Measurements from ENCODE around the gene SH3PXD2B. TPM values are rescaled to one million over a fixed set of nuclear protein-coding genes. Genes with fewer than 3 reads are reported as not detected.
"Not testable (repeated sequence)": the region's sequence is repeated elsewhere in the genome, so short reads cannot be mapped to it uniquely, and the experiment has no call there.

Gene SH3PXD2B
- polyA plus RNA-seq, 3 donors = 0.19 to 0.77 (median 0.31) TPM

DNA sequence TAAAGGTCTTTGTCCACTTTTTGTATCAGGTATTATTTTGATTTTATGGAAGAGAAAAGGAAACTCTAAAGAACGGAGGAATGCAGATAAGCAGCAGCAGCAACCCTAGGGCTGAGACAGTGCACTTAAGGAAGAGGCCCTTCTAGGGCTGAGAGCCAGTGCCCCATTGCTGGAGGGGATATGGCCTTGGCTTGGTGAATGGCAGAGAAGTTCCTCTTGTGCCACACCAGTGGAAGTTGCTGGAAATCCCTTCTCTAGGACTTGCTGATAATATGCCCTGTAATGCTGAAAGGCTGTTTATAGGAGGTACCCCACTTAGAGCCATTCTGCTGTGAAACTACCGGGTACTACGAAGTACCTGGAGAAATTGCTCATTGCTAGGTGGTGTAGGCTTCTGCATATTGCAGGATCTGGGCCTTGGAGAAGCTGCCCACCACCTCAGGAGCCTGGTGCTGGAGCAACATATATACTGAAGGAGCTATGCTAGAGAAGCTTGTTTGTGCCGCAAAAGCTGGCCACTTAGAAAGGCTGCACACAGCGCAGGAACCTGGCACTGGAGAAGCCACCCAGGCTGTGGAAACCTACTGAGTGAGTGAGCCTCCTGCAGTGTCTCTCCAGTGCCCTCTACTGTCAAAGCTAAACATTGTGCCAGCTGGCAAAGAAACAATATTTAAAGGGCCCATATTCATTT is 161.1 kb downstream of the SH3PXD2B start:
- peak; percentile 57 to 71 (median 70) for DNase-seq
- H3K4me3 ChIP-seq (replicated peaks in 1 of 3; ENCODE audit: low read depth in 2 of 3, low read length in 3 of 3) = no peak overlapping the region
- H3K36me3 Mint-ChIP-seq = no peaks in the 10 kb centered on the region
- H3K27me3 Mint-ChIP-seq (ENCODE audit: low read depth in 3 of 3) = peaks cover 1 to 8% (median 5%) of the 10 kb centered on the region in 3 donors
- H3K79me2 ChIP-seq (ENCODE audit: insufficient read depth, low read length) = no peaks in the 10 kb centered on the region
- no peak overlapping the region for H2AFZ ChIP-seq (ENCODE audit: insufficient read depth, low read depth, low read length, poor library complexity, severe bottlenecking)
- no peak overlapping the region for H3K27ac Mint-ChIP-seq
- H3K36me3 ChIP-seq (replicated peaks in 1 of 2; ENCODE audit: control insufficient read depth in 1 of 2, insufficient read depth in 2 of 2, low read length in 2 of 2) = no peaks in the 10 kb centered on the region
- TF ChIP-seq CTCF (IDR thresholded peaks at IDR 0.05) = peak; percentile 90
- no peak overlapping the region for H3K4me3 Mint-ChIP-seq
- H3K4me1 ChIP-seq (ENCODE audit: control insufficient read depth in 1 of 2, insufficient read depth in 2 of 2, low read length in 2 of 2) = peaks cover 4% of the 10 kb centered on the region in 2 donors
- H3K9me3 Mint-ChIP-seq = no peaks in the 10 kb centered on the region
- 18% methylated on average over 5 of the region's 5 CpGs for WGBS (ENCODE audit: insufficient coverage)
- H3K27ac ChIP-seq (ENCODE audit: low read depth in 1 of 2, low read length in 2 of 2) = no peak overlapping the region
- no peak overlapping the region for H3K9ac ChIP-seq (ENCODE audit: insufficient read depth, low read length, poor library complexity, severe bottlenecking)
- H3K4me2 ChIP-seq (replicated peaks; ENCODE audit: extremely low read depth, low read length, poor library complexity, severe bottlenecking) = no peak overlapping the region
- peaks cover 6% of the 10 kb centered on the region for H3K4me1 Mint-ChIP-seq
- H3K27me3 ChIP-seq (ENCODE audit: control insufficient read depth in 2 of 2, insufficient read depth in 2 of 2, low read length in 2 of 2) = no peaks in the 10 kb centered on the region
- H4K20me1 ChIP-seq (ENCODE audit: insufficient read depth, low read length) = no peaks in the 10 kb centered on the region
- H3K9me3 ChIP-seq (replicated peaks in 1 of 2; ENCODE audit: control insufficient read depth in 1 of 2, insufficient read depth in 1 of 2, low read length in 2 of 2) = no peaks in the 10 kb centered on the region
- intact Hi-C loops (cut with micrococcal nuclease) = loop anchor here (5.0 kb wide), 2 partner anchors 191 to 381 kb away; no protein-coding TSS in a partner anchor

DNA sequence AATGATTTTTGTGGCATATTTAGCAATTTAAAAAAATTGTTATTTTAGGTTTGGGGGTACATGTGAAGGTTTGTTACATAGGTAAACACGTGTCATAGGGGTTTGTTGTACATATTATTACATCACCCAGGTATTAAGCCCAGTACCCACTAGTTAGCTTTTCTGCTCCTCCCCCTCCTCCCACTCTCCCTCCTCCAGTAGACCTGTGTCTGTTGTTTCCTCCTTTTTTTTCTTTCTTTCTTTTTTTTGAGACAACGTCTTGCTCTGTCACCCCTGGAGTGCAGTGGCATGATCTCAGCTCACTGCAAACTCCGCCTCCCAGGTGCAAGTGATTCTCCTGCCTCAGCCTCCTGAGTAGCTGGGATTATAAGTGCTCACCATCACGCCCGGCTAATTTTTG is 162.5 kb downstream of the SH3PXD2B start:
- not testable (repeated sequence) for H3K9me3 ChIP-seq (replicated peaks in 1 of 2; ENCODE audit: control insufficient read depth in 1 of 2, insufficient read depth in 1 of 2, low read length in 2 of 2); H3K9ac ChIP-seq (ENCODE audit: insufficient read depth, low read length, poor library complexity, severe bottlenecking); H3K27ac ChIP-seq (ENCODE audit: low read depth in 1 of 2, low read length in 2 of 2); H3K4me3 Mint-ChIP-seq; H3K9me3 Mint-ChIP-seq; H3K36me3 Mint-ChIP-seq; H4K20me1 ChIP-seq (ENCODE audit: insufficient read depth, low read length); H3K4me3 ChIP-seq (replicated peaks in 1 of 3; ENCODE audit: low read depth in 2 of 3, low read length in 3 of 3); H3K4me2 ChIP-seq (replicated peaks; ENCODE audit: extremely low read depth, low read length, poor library complexity, severe bottlenecking); H3K27me3 ChIP-seq (ENCODE audit: control insufficient read depth in 2 of 2, insufficient read depth in 2 of 2, low read length in 2 of 2); H2AFZ ChIP-seq (ENCODE audit: insufficient read depth, low read depth, low read length, poor library complexity, severe bottlenecking); DNase-seq; H3K4me1 Mint-ChIP-seq; H3K36me3 ChIP-seq (replicated peaks in 1 of 2; ENCODE audit: control insufficient read depth in 1 of 2, insufficient read depth in 2 of 2, low read length in 2 of 2); H3K4me1 ChIP-seq (ENCODE audit: control insufficient read depth in 1 of 2, insufficient read depth in 2 of 2, low read length in 2 of 2); H3K79me2 ChIP-seq (ENCODE audit: insufficient read depth, low read length)
- intact Hi-C loops (cut with micrococcal nuclease) = loop anchor here (5.0 kb wide), 2 partner anchors 190 to 380 kb away; no protein-coding TSS in a partner anchor
- H3K27ac Mint-ChIP-seq = peak overlapping the region in 1 of 7 donors; percentile 27
- peaks cover 4 to 11% (median 7%) of the 10 kb centered on the region in 3 donors for H3K27me3 Mint-ChIP-seq (ENCODE audit: low read depth in 3 of 3)
- WGBS (ENCODE audit: insufficient coverage) = 14% methylated on average over 1 of the region's 5 CpGs

Data from CD14-positive monocyte (primary cell).